DOHH2 (cell line): ENCODE measurements around the gene MYBPC3.

Experiments
- H3F3A ChIP-seq: fragments of 200-600 bp; sonication (generic), shearing (Covaris generic); 2 replicates; pipeline ENCODE4 v1.6.0; 2016; ENCODE audit warnings: antibody characterized with exemption, mild to moderate bottlenecking; ENCODE audit not compliant: control insufficient read depth, insufficient read depth
- H3K27ac ChIP-seq: fragments of 200-600 bp; sonication (generic); 2 replicates; pipeline ENCODE4 v1.5.1; 2014; ENCODE audit warnings: low read depth, mild to moderate bottlenecking, low read length, moderate library complexity
- H3K27me3 ChIP-seq: fragments of 200-600 bp; sonication (generic); 2 replicates; pipeline ENCODE4 v1.6.1; 2014; ENCODE audit warnings: mild to moderate bottlenecking, low read length, mixed read lengths; ENCODE audit not compliant: control insufficient read depth
- H3K36me3 ChIP-seq: fragments of 200-600 bp; sonication (generic); 2 replicates; pipeline ENCODE4 v1.6.1; 2014; ENCODE audit warnings: mild to moderate bottlenecking, low read length, moderate library complexity, mixed read lengths; ENCODE audit not compliant: control insufficient read depth
- H3K4me1 ChIP-seq: fragments of 200-600 bp; sonication (generic); 2 replicates; pipeline ENCODE4 v1.6.1; 2014; ENCODE audit warnings: mild to moderate bottlenecking, low read length, mixed read lengths; ENCODE audit not compliant: control insufficient read depth
- H3K4me2 ChIP-seq: fragments of 200-600 bp; sonication (generic); 2 replicates; pipeline ENCODE4 v1.6.0; 2014; ENCODE audit warnings: mild to moderate bottlenecking, low read length, moderate library complexity
- H3K4me3 ChIP-seq: fragments of 200-600 bp; sonication (generic); 2 replicates; pipeline ENCODE4 v1.5.1; 2014; ENCODE audit warnings: mild to moderate bottlenecking, low read length, mixed read lengths
- H3K79me2 ChIP-seq: fragments of 200-600 bp; sonication (generic); 2 replicates; pipeline ENCODE4 v1.6.1; 2014; ENCODE audit warnings: mild to moderate bottlenecking, low read length, mixed read lengths; ENCODE audit not compliant: control insufficient read depth
- H3K9me2 ChIP-seq: fragments of 200-600 bp; sonication (generic); replicated peaks from 2 replicates; pipeline ENCODE4 v1.6.1; 2014; ENCODE audit warnings: mild to moderate bottlenecking, low read length, mixed read lengths; ENCODE audit not compliant: control insufficient read depth
- H3K9me3 ChIP-seq: fragments of 200-600 bp; sonication (generic); 2 replicates; pipeline ENCODE4 v1.6.1; 2014; ENCODE audit warnings: antibody characterized with exemption, low read length, mixed read lengths; ENCODE audit not compliant: control insufficient read depth, insufficient read depth
- H4K20me1 ChIP-seq: fragments of 200-600 bp; sonication (generic); 2 replicates; pipeline ENCODE4 v1.6.0; 2014; ENCODE audit warnings: low read depth, mild to moderate bottlenecking, antibody characterized with exemption, low read length, moderate library complexity; ENCODE audit not compliant: control insufficient read depth, insufficient read depth
- EZH2phosphoT487 ChIP-seq: fragments of 200-600 bp; sonication (generic); IDR thresholded peaks from 2 replicates; pipeline ENCODE4 v1.6.1; 2017; ENCODE audit warnings: borderline replicate concordance, mild to moderate bottlenecking, antibody characterized with exemption, low read length, moderate library complexity, mixed read lengths
- TF ChIP-seq, protein P1 (sequence below): fragments of 200-600 bp; sonication (generic); IDR thresholded peaks from one replicate; pipeline ENCODE4 v1.5.1; 2014; ENCODE audit warnings: antibody characterized with exemption, mild to moderate bottlenecking, low read depth, low read length; ENCODE audit not compliant: poor library complexity, severe bottlenecking

The MYBPC3 gene

DNA sequence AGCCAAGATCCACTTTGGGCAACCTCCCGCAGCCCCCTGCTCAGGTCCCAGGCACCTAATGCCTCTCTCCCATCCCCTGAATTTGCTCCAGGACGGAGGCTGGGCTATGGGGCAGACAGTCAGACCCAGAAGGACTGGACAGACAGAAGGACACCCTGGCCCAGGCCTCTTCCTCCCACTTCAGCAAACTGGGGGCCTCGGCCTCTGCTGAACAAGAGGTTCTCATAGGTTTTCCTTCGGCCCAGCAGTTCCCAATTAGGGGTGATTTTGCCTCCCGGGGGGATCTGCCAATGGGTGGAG, 22.2 kb upstream of the MYBPC3 start:
- no peaks in the 10 kb centered on the region for H3F3A ChIP-seq
- H3K4me2 ChIP-seq = peak overlapping the region; percentile 11; the same call in 1 of the 2 replicates
- H3K27me3 ChIP-seq = no peaks in the 10 kb centered on the region
- peaks cover 69% of the 10 kb centered on the region for H3K79me2 ChIP-seq
- no peaks in the 10 kb centered on the region for H4K20me1 ChIP-seq
- H3K27ac ChIP-seq = no peak overlapping the region
- no peak overlapping the region for H3K4me3 ChIP-seq
- no peak for TF ChIP-seq EZH2phosphoT487
- TF ChIP-seq, protein P1, sequence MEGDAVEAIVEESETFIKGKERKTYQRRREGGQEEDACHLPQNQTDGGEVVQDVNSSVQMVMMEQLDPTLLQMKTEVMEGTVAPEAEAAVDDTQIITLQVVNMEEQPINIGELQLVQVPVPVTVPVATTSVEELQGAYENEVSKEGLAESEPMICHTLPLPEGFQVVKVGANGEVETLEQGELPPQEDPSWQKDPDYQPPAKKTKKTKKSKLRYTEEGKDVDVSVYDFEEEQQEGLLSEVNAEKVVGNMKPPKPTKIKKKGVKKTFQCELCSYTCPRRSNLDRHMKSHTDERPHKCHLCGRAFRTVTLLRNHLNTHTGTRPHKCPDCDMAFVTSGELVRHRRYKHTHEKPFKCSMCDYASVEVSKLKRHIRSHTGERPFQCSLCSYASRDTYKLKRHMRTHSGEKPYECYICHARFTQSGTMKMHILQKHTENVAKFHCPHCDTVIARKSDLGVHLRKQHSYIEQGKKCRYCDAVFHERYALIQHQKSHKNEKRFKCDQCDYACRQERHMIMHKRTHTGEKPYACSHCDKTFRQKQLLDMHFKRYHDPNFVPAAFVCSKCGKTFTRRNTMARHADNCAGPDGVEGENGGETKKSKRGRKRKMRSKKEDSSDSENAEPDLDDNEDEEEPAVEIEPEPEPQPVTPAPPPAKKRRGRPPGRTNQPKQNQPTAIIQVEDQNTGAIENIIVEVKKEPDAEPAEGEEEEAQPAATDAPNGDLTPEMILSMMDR = no peak
- peaks cover 46% of the 10 kb centered on the region for H3K4me1 ChIP-seq
- no peaks in the 10 kb centered on the region for H3K9me3 ChIP-seq
- no peaks in the 10 kb centered on the region for H3K9me2 ChIP-seq
- peaks cover 66% of the 10 kb centered on the region for H3K36me3 ChIP-seq

GRCh38 chr11:47373876-47374719, 21.6 kb upstream of the MYBPC3 start:
- peaks cover 74% of the 10 kb centered on the region for H3K79me2 ChIP-seq
- H3K9me2 ChIP-seq = no peaks in the 10 kb centered on the region
- no peaks in the 10 kb centered on the region for H3K9me3 ChIP-seq
- H3K36me3 ChIP-seq = peaks cover 67% of the 10 kb centered on the region
- H3K4me3 ChIP-seq = no peak overlapping the region
- no peak overlapping the region for H3K27ac ChIP-seq
- no peaks in the 10 kb centered on the region for H4K20me1 ChIP-seq
- TF ChIP-seq, protein P1 = peak; percentile 97
- TF ChIP-seq EZH2phosphoT487 = no peak
- H3K4me1 ChIP-seq = peaks cover 44% of the 10 kb centered on the region
- peak overlapping the region; percentile 11; the same call in 1 of the 2 replicates for H3K4me2 ChIP-seq
- H3F3A ChIP-seq = no peaks in the 10 kb centered on the region
- no peaks in the 10 kb centered on the region for H3K27me3 ChIP-seq

- Histone ChIP-seq H3K27me3 (no peaks in the 10 kb centered on the region), H3K36me3 (peaks cover 69% of the 10 kb centered on the region), H3K4me2 (no peak overlapping the region), H3K27ac (no peak overlapping the region), H3K9me2 (no peaks in the 10 kb centered on the region), H3F3A (no peaks in the 10 kb centered on the region), H3K4me3 (no peak overlapping the region), H3K4me1 (peaks cover 37% of the 10 kb centered on the region), H4K20me1 (no peaks in the 10 kb centered on the region), H3K9me3 (no peaks in the 10 kb centered on the region), H3K79me2 (peaks cover 71% of the 10 kb centered on the region)
- TF ChIP-seq EZH2phosphoT487 = no peak
- TF ChIP-seq, protein P1 = no peak
Measured at GRCh38 chr11:47372422-47372821, 19.9 kb upstream of the MYBPC3 start.
